Loucy (cell line): ENCODE measurements around the gene MUC5AC.

ENCODE experiments used
- EZH2phosphoT487 ChIP-seq: fragments of 200-600 bp; IDR thresholded peaks from 2 replicates; pipeline ENCODE4 v1.6.1; 2018; ENCODE audit warnings: antibody characterized with exemption, mild to moderate bottlenecking, moderate library complexity, borderline replicate concordance
- TF ChIP-seq, protein P1 (sequence below): fragments of 200-600 bp; sonication (generic); conservative IDR thresholded peaks from 2 replicates; pipeline ENCODE4 v1.5.1; 2014; ENCODE audit warnings: mild to moderate bottlenecking, antibody characterized with exemption, low read length

DNA sequence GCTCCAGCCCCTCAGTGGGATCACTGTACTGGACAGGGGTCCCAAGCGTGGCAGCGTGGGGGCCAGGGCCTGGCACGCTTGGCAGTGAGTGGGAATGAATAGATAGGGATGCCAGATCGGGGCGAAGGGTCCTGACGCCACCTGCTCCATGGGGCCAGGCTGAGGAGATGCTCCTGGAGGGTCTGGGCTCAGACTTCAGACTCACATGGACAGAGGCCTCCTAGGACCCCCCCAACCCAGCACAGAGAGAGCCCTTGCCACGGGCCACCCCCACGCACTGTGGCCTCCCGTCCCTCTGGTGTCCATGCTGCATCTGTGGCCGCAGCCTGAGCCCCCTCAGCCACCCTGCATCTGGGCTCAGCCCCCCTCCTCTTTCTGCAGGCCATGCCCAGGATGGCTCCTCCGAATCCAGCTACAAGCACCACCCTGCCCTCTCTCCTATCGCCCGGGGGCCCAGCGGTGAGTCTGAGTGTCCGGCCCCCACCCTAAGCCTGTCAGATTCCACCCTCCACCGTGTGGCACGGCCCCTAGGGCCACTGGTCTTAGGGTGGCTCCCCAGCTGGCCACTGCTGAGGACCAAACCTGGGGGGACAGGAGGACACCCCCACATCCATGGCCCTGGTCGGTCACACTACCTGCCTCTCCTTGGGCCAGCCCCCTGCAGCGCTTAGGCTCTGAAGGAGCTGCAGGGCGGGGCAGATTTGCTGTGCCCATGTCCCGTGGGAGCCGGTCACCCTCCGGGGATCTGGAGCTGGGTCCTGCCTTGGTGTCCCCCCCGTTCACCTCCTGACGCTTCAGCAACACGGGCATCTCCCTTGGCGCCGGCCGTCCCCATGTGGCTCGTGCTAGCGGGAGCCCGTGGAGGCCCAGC lies 2.7 kb downstream of the MUC5AC start:
- TF ChIP-seq, protein P1, sequence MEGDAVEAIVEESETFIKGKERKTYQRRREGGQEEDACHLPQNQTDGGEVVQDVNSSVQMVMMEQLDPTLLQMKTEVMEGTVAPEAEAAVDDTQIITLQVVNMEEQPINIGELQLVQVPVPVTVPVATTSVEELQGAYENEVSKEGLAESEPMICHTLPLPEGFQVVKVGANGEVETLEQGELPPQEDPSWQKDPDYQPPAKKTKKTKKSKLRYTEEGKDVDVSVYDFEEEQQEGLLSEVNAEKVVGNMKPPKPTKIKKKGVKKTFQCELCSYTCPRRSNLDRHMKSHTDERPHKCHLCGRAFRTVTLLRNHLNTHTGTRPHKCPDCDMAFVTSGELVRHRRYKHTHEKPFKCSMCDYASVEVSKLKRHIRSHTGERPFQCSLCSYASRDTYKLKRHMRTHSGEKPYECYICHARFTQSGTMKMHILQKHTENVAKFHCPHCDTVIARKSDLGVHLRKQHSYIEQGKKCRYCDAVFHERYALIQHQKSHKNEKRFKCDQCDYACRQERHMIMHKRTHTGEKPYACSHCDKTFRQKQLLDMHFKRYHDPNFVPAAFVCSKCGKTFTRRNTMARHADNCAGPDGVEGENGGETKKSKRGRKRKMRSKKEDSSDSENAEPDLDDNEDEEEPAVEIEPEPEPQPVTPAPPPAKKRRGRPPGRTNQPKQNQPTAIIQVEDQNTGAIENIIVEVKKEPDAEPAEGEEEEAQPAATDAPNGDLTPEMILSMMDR = no peak
- TF ChIP-seq EZH2phosphoT487 = no peak
